BE2C (cell line): ENCODE results near the gene TXNRD3.

Source experiments
- DNase-seq: peaks from one replicate; pipeline ENCODE4 v3.0.0-alpha.2; 2020
- H3K27me3 ChIP-seq: fragments of 250-450 bp; sonication (Bioruptor Pico); 2 replicates; pipeline ENCODE4 v1.5.1; 2020; ENCODE audit warnings: mild to moderate bottlenecking
- H3K36me3 ChIP-seq: fragments of 250-450 bp; sonication (Bioruptor Pico); 2 replicates; pipeline ENCODE4 v1.5.1; 2020; ENCODE audit warnings: mild to moderate bottlenecking
- H3K4me1 ChIP-seq: fragments of 250-450 bp; sonication (Bioruptor Pico); 2 replicates; pipeline ENCODE4 v1.5.1; 2020
- H3K4me3 ChIP-seq: 2 replicates; pipeline ENCODE4 v1.5.1; 2011; ENCODE audit warnings: low read depth, low read length
- H3K9me3 ChIP-seq: fragments of 250-450 bp; sonication (Bioruptor Pico); 2 replicates; pipeline ENCODE4 v1.5.1; 2020
- TF ChIP-seq, protein P1 (sequence below): IDR thresholded peaks from 2 replicates; pipeline ENCODE4 v1.5.1; 2012; ENCODE audit warnings: mild to moderate bottlenecking, low read depth, low read length

The TXNRD3 gene

DNA sequence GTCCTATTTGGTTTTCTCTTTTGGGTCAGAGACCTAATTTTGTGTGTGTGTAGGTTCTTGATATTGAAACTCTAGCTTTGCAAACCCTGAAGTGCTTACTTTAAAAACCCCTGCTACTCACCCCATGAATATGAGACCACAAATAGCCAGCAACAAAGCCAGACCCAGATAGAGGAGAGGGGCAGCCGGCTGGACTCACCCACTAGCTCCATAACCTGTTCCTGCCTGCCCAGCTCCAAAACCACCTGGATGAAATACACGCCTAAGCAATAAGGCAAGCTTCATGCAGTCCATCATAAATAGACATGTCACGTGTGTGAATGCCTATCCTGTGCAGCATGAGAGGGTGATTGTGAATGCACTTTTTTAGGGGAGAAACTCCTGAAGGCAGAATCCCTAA is 3.7 kb upstream of the TXNRD3 start:
- H3K27me3 ChIP-seq = no peaks in the 10 kb centered on the region
- H3K36me3 ChIP-seq = no peaks in the 10 kb centered on the region
- H3K4me1 ChIP-seq = no peaks in the 10 kb centered on the region
- DNase-seq = no peak
- no peak overlapping the region for H3K4me3 ChIP-seq
- TF ChIP-seq, protein P1, sequence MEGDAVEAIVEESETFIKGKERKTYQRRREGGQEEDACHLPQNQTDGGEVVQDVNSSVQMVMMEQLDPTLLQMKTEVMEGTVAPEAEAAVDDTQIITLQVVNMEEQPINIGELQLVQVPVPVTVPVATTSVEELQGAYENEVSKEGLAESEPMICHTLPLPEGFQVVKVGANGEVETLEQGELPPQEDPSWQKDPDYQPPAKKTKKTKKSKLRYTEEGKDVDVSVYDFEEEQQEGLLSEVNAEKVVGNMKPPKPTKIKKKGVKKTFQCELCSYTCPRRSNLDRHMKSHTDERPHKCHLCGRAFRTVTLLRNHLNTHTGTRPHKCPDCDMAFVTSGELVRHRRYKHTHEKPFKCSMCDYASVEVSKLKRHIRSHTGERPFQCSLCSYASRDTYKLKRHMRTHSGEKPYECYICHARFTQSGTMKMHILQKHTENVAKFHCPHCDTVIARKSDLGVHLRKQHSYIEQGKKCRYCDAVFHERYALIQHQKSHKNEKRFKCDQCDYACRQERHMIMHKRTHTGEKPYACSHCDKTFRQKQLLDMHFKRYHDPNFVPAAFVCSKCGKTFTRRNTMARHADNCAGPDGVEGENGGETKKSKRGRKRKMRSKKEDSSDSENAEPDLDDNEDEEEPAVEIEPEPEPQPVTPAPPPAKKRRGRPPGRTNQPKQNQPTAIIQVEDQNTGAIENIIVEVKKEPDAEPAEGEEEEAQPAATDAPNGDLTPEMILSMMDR = no peak
- H3K9me3 ChIP-seq = no peaks in the 10 kb centered on the region

DNA sequence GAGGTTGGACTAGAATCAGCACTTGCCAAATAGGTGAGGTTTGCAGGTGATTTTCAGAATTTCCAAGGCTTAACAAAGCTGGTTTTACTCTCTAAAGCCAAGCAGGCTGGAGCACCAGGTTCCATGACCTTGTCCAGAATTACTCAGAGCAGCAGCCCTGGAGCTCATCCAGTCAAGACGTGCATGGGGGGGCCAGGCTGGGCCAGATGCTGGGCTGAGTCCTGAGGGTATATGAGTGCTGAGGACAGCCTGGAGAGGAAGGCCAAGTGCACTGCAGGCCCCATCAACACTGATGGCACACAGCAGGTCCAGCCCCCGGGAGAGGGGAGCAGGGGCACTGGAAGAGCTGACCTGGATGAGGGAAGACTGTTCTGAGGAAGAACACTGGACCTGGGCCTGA is 3.0 kb upstream of the TXNRD3 start:
- TF ChIP-seq, protein P1 = no peak
- H3K27me3 ChIP-seq = no peaks in the 10 kb centered on the region
- no peak for DNase-seq
- no peaks in the 10 kb centered on the region for H3K9me3 ChIP-seq
- no peaks in the 10 kb centered on the region for H3K36me3 ChIP-seq
- no peak overlapping the region for H3K4me3 ChIP-seq
- H3K4me1 ChIP-seq = no peaks in the 10 kb centered on the region

DNA sequence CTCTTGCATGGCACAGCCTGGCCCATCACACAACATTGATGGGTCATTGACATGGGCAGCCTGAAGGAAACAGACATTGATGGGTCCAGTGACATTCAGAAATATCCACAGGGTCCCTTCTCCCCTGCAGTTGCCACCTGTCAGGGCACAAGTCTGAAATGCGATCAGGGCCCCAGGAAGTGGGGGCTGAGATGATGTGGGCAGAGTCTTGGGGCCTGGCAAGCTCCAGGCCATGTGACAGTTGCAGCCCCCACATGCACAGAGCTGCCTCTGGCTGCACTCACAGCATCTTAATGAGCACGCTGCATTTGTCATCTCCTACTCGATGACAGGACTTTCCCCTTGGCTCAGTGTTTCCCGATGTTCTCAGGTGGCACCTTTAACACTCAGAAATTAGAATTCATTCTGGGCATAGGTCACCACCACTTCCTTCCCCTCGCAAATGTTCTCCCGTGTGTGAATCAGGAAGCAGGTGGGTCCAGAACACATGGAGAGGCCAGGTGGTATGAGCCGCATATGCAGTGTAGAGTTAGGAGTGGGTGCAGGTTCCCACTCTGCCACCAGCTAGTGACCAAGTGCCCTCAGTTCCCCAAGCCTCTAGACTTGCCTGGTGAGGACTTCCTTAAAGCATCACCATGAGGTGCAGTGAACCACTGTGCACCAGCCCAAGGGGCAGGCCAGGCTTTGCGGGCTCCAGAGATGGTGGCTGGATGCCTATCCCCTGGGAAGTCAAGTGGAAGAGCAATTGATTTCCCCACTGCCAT is 1.6 kb upstream of the TXNRD3 start:
- H3K27me3 ChIP-seq = no peaks in the 10 kb centered on the region
- TF ChIP-seq, protein P1 = no peak
- no peak for DNase-seq
- no peak overlapping the region for H3K4me3 ChIP-seq
- no peaks in the 10 kb centered on the region for H3K36me3 ChIP-seq
- no peaks in the 10 kb centered on the region for H3K9me3 ChIP-seq
- no peaks in the 10 kb centered on the region for H3K4me1 ChIP-seq

DNA sequence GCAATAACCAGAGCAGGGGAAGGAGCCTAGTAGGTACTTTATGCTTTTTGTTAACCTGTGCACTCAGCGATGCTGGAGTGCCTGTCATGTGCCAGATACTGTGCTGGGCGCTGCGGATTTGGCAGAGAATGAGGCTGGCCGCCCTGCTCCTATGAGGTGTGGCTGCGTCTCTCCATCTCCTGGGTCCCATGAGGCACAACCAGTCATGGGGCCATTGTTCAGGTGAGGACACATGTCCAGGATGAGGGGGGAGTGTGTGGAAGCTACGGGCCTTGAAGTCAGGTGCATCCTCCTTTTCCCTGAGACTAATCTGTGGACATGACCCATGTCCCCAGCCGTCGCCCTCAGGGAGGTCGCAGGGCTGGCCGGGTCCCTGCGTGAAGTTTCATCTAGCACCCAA is 963 bp upstream of the TXNRD3 start:
- no peaks in the 10 kb centered on the region for H3K9me3 ChIP-seq
- no peaks in the 10 kb centered on the region for H3K36me3 ChIP-seq
- TF ChIP-seq, protein P1 = no peak
- DNase-seq = no peak
- no peaks in the 10 kb centered on the region for H3K27me3 ChIP-seq
- no peak overlapping the region for H3K4me3 ChIP-seq
- H3K4me1 ChIP-seq = no peaks in the 10 kb centered on the region

DNA sequence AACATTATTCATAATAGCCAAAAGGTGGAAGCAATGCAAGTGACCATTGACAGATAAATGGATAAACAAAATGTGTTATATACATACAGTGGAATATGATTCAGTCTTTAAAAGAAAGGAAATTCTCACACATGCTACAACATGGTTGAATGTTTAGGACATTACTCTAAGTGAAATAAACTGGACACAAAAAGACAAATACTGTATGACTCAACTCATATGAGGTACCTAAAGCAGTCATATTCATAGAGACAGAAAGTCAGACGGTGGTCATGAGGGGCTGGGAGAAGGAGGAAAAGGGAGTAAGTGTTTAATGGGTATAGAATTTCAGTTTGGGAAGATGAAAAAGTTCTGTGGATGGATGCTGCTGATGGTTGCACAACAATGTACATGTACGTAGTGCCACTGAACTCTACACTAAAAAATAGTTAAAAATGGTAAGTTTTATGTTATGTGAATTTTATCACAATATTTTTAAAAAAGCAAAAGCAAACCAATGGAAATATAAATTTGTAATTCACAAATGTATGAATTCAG is 5.3 kb downstream of the TXNRD3 start:
- H3K4me1 ChIP-seq = no peaks in the 10 kb centered on the region
- H3K36me3 ChIP-seq = no peaks in the 10 kb centered on the region
- H3K4me3 ChIP-seq = no peak overlapping the region
- TF ChIP-seq, protein P1 = no peak
- no peak for DNase-seq
- H3K27me3 ChIP-seq = no peaks in the 10 kb centered on the region
- no peaks in the 10 kb centered on the region for H3K9me3 ChIP-seq

DNA sequence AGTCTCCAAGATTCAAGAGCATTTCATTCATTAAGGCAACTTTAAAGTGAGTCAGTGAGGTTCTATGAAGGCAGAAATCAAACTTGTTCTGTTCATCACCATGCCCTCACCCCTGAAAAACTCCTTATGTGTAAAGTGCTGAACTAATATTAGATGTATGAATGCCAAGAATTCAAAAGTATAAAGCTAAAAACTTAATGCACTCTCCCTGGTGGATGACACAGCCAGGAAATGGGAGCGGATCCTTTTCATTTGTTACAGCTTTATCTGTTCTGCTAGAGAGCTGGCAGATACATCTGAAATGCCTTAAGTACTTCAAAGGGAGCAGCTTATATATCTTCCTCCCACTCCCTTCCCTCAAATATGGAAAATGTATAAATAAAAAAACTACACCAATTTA is 8.2 kb downstream of the TXNRD3 start:
- TF ChIP-seq, protein P1 = no peak

More for the DNA sequence above, 8.2 kb downstream of the TXNRD3 start:
- Histone ChIP-seq H3K4me1 (no peaks in the 10 kb centered on the region), H3K9me3 (no peaks in the 10 kb centered on the region), H3K36me3 (no peaks in the 10 kb centered on the region), H3K27me3 (no peaks in the 10 kb centered on the region), H3K4me3 (no peak overlapping the region)
- no peak for DNase-seq
